ENCODE measurements around the gene GPR183.
"Not testable (repeated sequence)": the region's sequence is repeated elsewhere in the genome, so short reads cannot be mapped to it uniquely, and the experiment has no call there.

The GPR183 gene

DNA sequence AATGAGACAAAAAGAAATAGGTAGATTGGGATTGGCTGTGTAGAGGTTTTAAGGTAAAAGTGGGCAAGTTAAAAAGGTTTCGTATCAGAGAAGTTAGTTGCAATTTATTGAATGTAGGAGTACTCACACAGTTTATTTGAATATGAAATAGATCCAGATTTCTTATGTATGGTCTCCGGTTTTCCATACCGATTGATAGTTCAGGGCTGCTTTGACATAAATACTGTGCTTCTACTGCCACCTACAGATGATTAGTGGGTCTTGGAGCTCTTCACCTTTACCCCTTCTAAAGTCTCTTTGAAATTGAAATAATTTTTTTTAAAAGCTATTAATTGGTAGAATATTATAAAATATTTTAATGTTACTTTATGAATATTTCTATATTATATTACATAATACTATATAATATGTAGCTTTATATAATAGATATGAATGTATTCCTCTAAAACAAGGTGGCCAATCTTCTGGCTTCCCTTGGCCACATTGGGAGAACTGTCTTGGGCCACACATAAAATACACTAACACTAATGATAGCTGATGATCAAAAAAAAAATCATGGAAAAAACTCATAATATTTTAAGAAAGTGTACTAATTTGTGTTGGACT, 41.3 kb downstream of the GPR183 start:
- peak; percentile 40 for DNase-seq

GRCh38 chr13:99265162-99265800, 41.9 kb downstream of the GPR183 start:
- no peak for DNase-seq

DNA sequence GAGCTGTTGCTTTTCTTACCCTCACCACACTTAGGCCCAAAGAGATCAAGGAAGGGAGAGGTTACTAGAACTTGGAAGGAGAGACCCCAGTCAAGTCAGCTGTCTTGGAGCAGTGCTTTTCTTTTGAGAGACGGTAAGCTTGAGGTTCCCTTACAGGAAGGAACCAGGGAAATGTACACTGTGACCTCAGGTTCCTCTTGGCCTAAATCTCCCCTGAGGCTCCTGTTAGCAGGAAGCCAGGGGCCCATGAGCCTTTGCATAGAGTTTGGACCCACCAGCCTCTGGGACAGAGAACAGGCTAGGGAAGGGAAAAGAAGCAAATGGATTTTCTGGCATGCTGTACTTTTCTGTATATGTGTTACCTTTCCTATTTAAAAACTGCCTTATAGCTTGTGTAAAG, 43.1 kb downstream of the GPR183 start:
- DNase-seq: no peak

DNA sequence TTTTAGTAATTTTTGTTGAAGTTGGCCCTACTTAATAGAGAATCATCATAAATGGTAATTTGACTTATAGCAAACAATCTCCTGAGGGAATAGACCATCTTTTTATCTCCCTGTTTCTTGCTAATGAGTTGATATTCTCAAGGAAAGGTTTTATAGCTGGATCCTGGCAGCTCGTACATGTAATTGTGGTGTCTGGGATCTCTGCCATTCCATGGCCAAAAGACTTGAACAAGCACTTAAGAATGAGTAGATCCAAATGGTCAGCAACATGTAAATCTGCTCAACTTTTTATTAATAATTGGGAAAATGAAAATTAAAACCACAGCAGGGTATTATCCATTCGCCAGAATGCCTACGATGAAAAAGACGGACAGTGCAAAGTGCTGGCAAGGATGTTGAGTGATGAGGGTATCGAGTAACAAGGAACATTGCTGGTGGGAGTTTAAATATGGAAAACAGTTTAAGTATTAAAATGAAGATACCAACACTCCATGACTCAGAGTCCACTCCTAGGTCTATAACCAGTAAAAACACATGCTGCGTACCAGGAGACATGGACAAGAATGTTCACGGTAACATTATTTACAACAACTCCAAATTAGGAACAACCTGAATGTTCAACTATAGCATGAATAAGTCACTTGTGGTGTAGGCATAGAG, 43.9 kb downstream of the GPR183 start:
- DNase-seq: no peak

DNA sequence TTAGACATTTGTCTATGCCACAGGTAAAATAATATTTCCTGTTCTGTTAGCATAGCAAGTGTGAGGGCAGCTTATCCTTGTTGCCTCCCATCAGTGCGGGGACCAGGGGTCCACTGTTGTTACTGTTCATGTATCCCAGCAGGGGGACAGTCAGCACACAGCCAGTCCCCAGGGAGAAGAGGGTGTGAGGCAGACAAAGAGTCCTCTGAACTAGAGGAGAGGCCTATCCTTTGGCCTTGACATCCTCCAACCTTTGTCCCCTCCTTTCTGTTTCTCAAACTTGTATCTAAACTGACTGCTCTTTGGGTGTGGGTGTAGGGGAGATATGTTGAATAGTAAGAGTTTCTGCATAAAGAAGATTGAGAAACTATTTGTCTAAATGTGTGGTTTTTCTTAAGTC, 46.1 kb downstream of the GPR183 start:
- no peak for DNase-seq

DNA sequence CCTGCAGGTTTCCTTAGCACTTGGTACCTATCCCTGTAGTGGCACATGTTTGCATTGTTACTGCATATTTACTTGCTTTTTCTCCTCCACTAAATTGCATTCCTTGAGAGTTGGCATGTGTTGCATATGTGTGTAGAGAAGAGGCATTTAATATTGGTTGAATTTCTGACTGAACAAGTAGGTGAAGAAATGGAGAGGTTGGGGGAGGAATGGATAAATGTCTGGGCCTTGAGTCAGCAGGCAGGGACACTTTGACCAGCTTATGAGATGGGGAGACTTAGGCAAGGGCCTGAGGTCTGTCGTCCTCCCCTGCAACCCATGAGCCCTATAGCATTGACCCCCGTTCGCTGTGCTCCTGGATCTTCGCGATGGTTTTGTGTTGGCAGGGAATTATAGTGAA, 47.0 kb downstream of the GPR183 start:
- no peak for DNase-seq

DNA sequence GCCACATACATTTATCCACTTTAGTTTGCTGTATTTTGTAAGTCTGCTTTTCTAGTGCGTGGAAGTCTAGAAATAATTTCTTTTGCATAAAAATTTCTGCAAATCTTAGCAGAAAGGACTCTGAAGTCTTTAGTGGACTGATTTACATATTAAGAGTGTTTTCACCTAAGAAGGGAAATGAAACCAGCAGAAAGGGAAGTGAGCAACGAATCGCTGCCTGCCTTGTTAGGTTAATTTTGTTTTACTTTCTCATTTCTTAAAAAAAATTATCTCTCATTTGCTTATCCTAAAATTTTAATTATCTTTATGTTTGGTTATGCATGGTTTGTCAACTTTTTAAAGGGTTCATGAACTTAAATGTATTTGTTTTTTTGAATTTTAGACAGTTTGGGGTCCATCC, 48.3 kb downstream of the GPR183 start:
- DNase-seq: no peak

DNA sequence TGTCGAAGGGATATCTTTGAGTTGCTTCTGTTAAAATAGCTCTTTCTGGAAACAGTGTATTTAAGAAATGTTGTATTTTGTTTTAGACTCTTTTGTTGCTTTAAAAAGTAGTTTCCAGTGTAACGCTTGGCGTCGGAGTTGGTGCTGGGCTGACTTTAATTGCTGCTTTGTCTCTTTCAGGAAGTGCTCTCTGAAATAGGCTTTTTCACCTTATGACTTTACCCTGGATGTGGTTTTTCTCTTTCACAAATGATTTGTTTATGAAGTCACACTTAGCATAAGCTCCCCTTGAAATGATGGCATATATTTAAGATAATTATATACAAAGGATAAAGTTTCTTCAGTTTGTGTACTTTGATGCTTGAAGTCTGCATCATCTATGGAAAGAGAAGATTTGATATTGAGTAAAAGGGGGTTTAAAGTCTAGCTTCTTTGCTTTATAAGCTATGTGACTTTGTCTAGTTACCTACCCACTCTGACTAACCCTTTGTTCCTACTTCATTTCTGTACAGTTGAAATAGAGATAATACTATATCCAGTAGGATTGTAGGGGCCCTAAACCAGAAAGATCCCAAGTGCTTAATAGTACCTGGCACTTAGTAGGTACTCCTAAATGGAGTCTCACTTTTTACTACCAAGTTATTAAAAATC, 48.9 kb downstream of the GPR183 start, which contains the start of gene GPR18:
Gene GPR18 (minus strand): TSS at position 170 of the 651 bp plus-strand sequence. CDS start 2,507 bp downstream, outside the sequence.
- DNase-seq: no peak

DNA sequence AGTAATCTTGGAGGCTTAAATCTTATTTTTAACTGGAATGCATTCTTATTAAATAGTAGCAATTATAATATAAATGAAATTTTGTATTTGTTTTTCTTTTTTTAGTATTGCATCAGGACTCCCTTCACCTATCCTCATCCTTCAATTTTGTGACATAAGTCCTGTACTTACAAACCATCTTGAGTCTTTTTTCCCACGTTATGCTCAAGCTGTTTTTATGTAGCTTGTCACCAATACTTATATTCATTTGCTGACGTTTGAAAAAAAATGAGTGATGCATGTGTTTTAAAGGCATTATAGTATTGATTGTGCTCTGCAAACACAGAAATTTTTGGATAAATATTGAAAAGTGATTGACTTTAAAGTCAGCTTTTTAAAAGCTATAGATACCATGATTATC, 49.9 kb downstream of the GPR183 start:
- no peak for DNase-seq

GRCh38 chr13:99256709-99257108, 50.5 kb downstream of the GPR183 start:
- no peak for DNase-seq

DNA sequence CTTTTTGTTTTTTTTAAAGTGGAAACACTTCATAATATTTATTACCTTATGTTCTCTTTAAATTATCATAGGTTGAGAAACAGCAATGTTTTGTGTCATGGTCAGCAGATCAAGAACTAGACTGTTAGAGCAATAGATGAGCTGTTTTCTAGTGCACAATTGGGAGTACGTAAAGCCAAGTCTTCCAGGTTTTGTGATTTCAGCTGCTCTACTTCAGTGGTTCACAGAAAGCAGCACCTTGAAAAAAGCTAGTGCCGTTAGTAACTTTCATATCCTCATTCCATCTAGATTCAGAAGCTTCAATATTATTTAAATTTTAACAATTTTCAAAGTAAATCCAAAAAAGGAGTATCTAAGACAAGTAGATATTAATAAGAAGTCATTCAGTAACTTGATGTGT, 50.9 kb downstream of the GPR183 start:
- DNase-seq: no peak

DNA sequence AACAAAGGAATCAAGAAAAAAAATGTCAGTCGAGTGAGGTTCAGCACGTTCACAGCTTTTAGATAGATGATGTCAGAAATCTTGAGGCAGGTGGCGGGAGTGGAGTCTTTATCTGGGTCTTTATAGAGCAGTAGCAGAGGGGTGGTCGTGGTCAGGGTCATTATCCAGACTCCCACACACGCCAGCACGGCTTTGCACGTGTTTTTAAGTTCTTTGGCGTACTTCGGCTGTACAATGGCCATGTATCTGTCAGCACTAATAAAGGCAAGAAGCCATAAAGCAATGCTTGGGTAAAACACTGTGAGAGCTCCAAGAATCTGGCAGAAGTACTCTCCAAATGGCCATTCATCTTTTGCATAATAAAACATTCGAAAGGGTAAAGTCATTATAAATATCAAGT, 51.9 kb downstream of the GPR183 start:
- no peak for DNase-seq

GRCh38 chr13:99254830-99255229, 52.4 kb downstream of the GPR183 start:
- no peak for DNase-seq

- DNase-seq: no peak
These were observed 55.3 kb downstream of the GPR183 start for GRCh38 chr13:99251921-99252320.

GRCh38 chr13:99250982-99251825, 56.0 kb downstream of the GPR183 start:
- no peak for DNase-seq

DNA sequence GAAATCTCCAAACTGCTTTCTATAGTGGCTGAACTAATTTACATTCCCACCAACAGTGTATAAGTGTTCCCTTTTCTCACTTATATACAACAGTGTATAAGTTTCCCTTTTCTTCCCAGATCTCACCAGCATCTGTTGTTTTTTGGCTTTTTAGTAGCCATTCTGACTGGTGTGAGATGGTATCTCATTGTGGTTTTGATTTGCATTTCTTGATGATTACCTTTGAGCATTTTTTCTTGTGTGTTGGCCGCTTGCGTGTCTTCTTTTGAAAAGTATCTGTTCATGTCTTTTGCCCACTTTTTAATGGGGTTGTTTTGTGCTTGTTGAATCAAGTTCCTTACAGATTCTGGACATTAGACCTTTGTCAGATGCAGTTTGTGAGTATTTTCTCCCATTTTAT, 57.6 kb downstream of the GPR183 start:
- not testable (repeated sequence) for DNase-seq

GRCh38 chr13:99249178-99249577, 58.0 kb downstream of the GPR183 start:
- not testable (repeated sequence) for DNase-seq

- DNase-seq: no peak
These were observed 61.1 kb downstream of the GPR183 start for GRCh38 chr13:99246100-99246499.

Data from COR-L47 (cell line).